A549 (cell line): ENCODE results near the gene CPO. TPM values are rescaled to one million over a fixed set of nuclear protein-coding genes. Genes with fewer than 3 reads are reported as not detected.

ENCODE experiments used
- ATAC-seq, 2 experiments: fragments of 200-7000 bp in 1 of 2; fragments of >200 bp in 1 of 2; cut with Nextera tagmentation in 1 of 2; cut with Tn5 transposase in 1 of 2; 3 replicates each; pipeline versions ENCODE4 v1.8.0 to v1.9.1; 2018 to 2020; ENCODE audit warnings: mild to moderate bottlenecking in 1 of 2, moderate library complexity in 1 of 2
- CTCF ChIA-PET: fragments of 300-600 bp; sonication (Branson Sonifier 250); formaldehyde crosslinking; extraction: SDS; loops from one replicate; lab custom pipeline; 2021; ENCODE audit warnings: antibody characterized with exemption, inconsistent platforms; lab: Yijun Ruan, JAX
- POLR2A ChIA-PET: fragments of 350-600 bp; formaldehyde crosslinking; extraction: SDS; loops from one replicate; lab custom pipeline; 2021; ENCODE audit warnings: antibody characterized with exemption, inconsistent platforms; lab: Yijun Ruan, JAX
- DNase-seq, 2 experiments: peaks; one replicate each; pipeline versions ENCODE4 v3.0.0 to v3.0.0-alpha.2; 2011 to 2016; ENCODE audit warnings: low read depth in 1 of 2, low spot score in 1 of 2
- FAIRE-seq: peaks from 2 replicates; lab custom pipeline; 2011; peaks lifted over from hg19 to GRCh38; lab: Jason Lieb, UNC
- H3K27ac ChIP-seq, 2 experiments: fragments of >200 bp; sonication (Bioruptor Twin); formaldehyde crosslinking; 3 replicates each; pipeline ENCODE4 v1.5.1; 2016 to 2017
- H3K4me1 ChIP-seq: fragments of >200 bp; sonication (Bioruptor Twin); formaldehyde crosslinking; 3 replicates; pipeline ENCODE4 v1.6.1; 2016
- H3K4me2 ChIP-seq: fragments of >200 bp; sonication (Bioruptor Twin); formaldehyde crosslinking; 3 replicates; pipeline ENCODE4 v1.6.1; 2016
- H3K4me3 ChIP-seq: fragments of >200 bp; sonication (Bioruptor Twin); formaldehyde crosslinking; 3 replicates; pipeline ENCODE4 v1.5.1; 2016
- H3K9me3 ChIP-seq: fragments of >200 bp; sonication (Bioruptor Twin); formaldehyde crosslinking; 3 replicates; pipeline ENCODE4 v1.6.1; 2016
- CHD2 ChIP-seq: fragments of 150-350 bp; IDR thresholded peaks from 2 replicates; pipeline ENCODE4 v1.6.1; 2014; ENCODE audit warnings: low read length; ENCODE audit not compliant: partially characterized antibody
- EHF ChIP-seq: fragments of 250-450 bp; sonication (Bioruptor Pico); IDR thresholded peaks from 2 replicates; pipeline ENCODE4 v1.5.0; 2020; ENCODE audit warnings: mild to moderate bottlenecking
- EP300 ChIP-seq, 2 experiments: fragments of >200 bp; sonication (Bioruptor Twin); formaldehyde crosslinking; IDR thresholded peaks; 2 replicates in 1 of 2; 3 replicates in 1 of 2; pipeline ENCODE4 v1.6.1; 2016 to 2017
- FOXS1 ChIP-seq: fragments of 250-450 bp; sonication (Bioruptor Pico); IDR thresholded peaks from 2 replicates; pipeline ENCODE4 v1.5.0; 2020; ENCODE audit warnings: mild to moderate bottlenecking, moderate library complexity
- GATA3 ChIP-seq: IDR thresholded peaks from 2 replicates; pipeline ENCODE4 v1.6.1; 2012; ENCODE audit warnings: borderline replicate concordance
- HOXB5 ChIP-seq: fragments of 250-450 bp; sonication (Bioruptor Pico); IDR thresholded peaks from 2 replicates; pipeline ENCODE4 v1.5.0; 2020; ENCODE audit warnings: mild to moderate bottlenecking, moderate library complexity
- MAFK ChIP-seq: fragments of 450-650 bp; IDR thresholded peaks from 2 replicates; pipeline ENCODE4 v1.6.1; 2014; ENCODE audit not compliant: partially characterized antibody
- NPAS2 ChIP-seq: fragments of 250-450 bp; sonication (Bioruptor Pico); IDR thresholded peaks from 2 replicates; pipeline ENCODE4 v1.8.0; 2022; ENCODE audit warnings: mild to moderate bottlenecking, moderate library complexity, borderline replicate concordance
- PHF8 ChIP-seq: fragments of 200-600 bp; sonication (generic); IDR thresholded peaks from 2 replicates; pipeline ENCODE4 v1.6.1; 2016; ENCODE audit warnings: low read depth, mild to moderate bottlenecking, antibody characterized with exemption, moderate library complexity, borderline replicate concordance
- RAD21 ChIP-seq, 2 experiments: fragments of >200 bp in 1 of 2; sonication (Bioruptor Twin) in 1 of 2; formaldehyde crosslinking in 1 of 2; IDR thresholded peaks in 1 of 2; conservative IDR thresholded peaks in 1 of 2; 2 replicates in 1 of 2; 3 replicates in 1 of 2; pipeline ENCODE4 v1.6.1; 2012 to 2018; ENCODE audit warnings: inconsistent platforms in 1 of 2
- RARB ChIP-seq: fragments of 250-450 bp; sonication (Bioruptor Pico); IDR thresholded peaks from 2 replicates; pipeline ENCODE4 v1.8.0; 2021; ENCODE audit warnings: mild to moderate bottlenecking, moderate library complexity
- RCOR1 ChIP-seq: fragments of 150-350 bp; IDR thresholded peaks from 2 replicates; pipeline ENCODE4 v1.6.1; 2014; ENCODE audit warnings: antibody characterized with exemption, low read length, low read depth
- TFCP2L1 ChIP-seq: fragments of 250-450 bp; sonication (Bioruptor Pico); IDR thresholded peaks from 2 replicates; pipeline ENCODE4 v1.5.0; 2021; ENCODE audit warnings: mild to moderate bottlenecking
- ZC3H11A ChIP-seq: fragments of 450-650 bp; IDR thresholded peaks from 2 replicates; pipeline ENCODE4 v1.6.1; 2014; ENCODE audit warnings: antibody characterized with exemption, mild to moderate bottlenecking
- WGBS: methylation state at CpG from one replicate; pipeline ENCODE4 v1.1.6; 2017; ENCODE audit errors: missing lambda C conversion rate; 5-methylcytosine and 5-hydroxymethylcytosine counted together
- polyA plus RNA-seq, 4 experiments: library from polyadenylated mRNA; depleted of rRNA in 3 of 4; stranded (reverse); fragments of >200 nt; fragmentation: RNase III in 1 of 4; extraction: RNeasy Plus Mini Kit Qiagen cat#74134 plus additional on column Dnase treatment in 1 of 4; gene quantifications; 2 replicates in 3 of 4; 3 replicates in 1 of 4; pipeline ENCODE4 v1.2.3, GENCODE V29; 2011 to 2017
- TF ChIP-seq, protein P1 (sequence below): fragments of >200 bp; sonication (Bioruptor Twin); formaldehyde crosslinking; IDR thresholded peaks from 3 replicates; pipeline ENCODE4 v1.5.1; 2016
- TF ChIP-seq, protein P2 (sequence below): fragments of 250-450 bp; sonication (Bioruptor Pico); IDR thresholded peaks from 2 replicates; pipeline ENCODE4 v1.5.0; 2020; ENCODE audit warnings: low read depth, mild to moderate bottlenecking, moderate library complexity
- TF ChIP-seq, protein P3 (sequence below): fragments of 450-650 bp; IDR thresholded peaks from 2 replicates; pipeline ENCODE4 v1.6.1; 2014; ENCODE audit warnings: antibody characterized with exemption
- TF ChIP-seq, protein P4 (sequence below): fragments of >200 bp; sonication (Bioruptor Twin); formaldehyde crosslinking; IDR thresholded peaks from 3 replicates; pipeline ENCODE4 v1.6.1; 2016
- TF ChIP-seq, protein P5 (sequence below): fragments of 150-350 bp; IDR thresholded peaks from 2 replicates; pipeline ENCODE4 v1.6.1; 2014; ENCODE audit warnings: low read depth, mild to moderate bottlenecking, low read length

The CPO gene
- polyA plus RNA-seq, 2 of the 4 experiments (the other 2 are of a cell fraction): 0.09 to 0.18 TPM

DNA sequence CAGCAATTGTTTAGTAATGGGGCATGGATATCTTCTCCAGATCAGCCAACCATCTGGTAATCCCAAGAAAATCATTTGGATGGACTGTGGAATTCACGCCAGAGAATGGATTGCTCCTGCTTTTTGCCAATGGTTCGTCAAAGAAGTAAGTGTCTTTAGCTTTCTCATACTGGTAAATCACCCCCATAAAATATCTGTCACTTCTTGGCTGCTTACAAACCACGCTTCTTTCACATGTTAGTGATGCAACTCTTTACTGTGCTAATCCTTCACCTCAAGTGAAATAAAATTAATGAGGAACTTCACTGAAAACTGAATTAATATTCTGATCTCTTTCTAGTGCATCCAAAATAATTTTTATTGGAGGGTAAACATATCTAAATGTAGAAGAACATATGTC is 18.9 kb downstream of the CPO start:
- CTCF ChIA-PET: no interaction called here
- POLR2A ChIA-PET: no interaction called here
- no peak for ATAC-seq
- FAIRE-seq: no peak
- no peak for TF ChIP-seq EP300 (IDR thresholded peaks at IDR 0.05)
- TF ChIP-seq RAD21 (conservative IDR thresholded peaks at IDR 0.05 in 1 of 2, IDR thresholded peaks at IDR 0.05 in 1 of 2): no peak
- TF ChIP-seq, protein P1, sequence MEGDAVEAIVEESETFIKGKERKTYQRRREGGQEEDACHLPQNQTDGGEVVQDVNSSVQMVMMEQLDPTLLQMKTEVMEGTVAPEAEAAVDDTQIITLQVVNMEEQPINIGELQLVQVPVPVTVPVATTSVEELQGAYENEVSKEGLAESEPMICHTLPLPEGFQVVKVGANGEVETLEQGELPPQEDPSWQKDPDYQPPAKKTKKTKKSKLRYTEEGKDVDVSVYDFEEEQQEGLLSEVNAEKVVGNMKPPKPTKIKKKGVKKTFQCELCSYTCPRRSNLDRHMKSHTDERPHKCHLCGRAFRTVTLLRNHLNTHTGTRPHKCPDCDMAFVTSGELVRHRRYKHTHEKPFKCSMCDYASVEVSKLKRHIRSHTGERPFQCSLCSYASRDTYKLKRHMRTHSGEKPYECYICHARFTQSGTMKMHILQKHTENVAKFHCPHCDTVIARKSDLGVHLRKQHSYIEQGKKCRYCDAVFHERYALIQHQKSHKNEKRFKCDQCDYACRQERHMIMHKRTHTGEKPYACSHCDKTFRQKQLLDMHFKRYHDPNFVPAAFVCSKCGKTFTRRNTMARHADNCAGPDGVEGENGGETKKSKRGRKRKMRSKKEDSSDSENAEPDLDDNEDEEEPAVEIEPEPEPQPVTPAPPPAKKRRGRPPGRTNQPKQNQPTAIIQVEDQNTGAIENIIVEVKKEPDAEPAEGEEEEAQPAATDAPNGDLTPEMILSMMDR: no peak
- TF ChIP-seq, protein P2, sequence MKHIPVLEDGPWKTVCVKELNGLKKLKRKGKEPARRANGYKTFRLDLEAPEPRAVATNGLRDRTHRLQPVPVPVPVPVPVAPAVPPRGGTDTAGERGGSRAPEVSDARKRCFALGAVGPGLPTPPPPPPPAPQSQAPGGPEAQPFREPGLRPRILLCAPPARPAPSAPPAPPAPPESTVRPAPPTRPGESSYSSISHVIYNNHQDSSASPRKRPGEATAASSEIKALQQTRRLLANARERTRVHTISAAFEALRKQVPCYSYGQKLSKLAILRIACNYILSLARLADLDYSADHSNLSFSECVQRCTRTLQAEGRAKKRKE: no peak
- no peak for TF ChIP-seq MAFK
- TF ChIP-seq TFCP2L1 (CRISPR knock-in tag): no peak
- no peak for TF ChIP-seq CHD2
- TF ChIP-seq, protein P3, sequence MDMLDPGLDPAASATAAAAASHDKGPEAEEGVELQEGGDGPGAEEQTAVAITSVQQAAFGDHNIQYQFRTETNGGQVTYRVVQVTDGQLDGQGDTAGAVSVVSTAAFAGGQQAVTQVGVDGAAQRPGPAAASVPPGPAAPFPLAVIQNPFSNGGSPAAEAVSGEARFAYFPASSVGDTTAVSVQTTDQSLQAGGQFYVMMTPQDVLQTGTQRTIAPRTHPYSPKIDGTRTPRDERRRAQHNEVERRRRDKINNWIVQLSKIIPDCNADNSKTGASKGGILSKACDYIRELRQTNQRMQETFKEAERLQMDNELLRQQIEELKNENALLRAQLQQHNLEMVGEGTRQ: no peak
- TF ChIP-seq FOXS1 (CRISPR knock-in tag): no peak
- no peak for TF ChIP-seq ZC3H11A
- TF ChIP-seq, protein P4, sequence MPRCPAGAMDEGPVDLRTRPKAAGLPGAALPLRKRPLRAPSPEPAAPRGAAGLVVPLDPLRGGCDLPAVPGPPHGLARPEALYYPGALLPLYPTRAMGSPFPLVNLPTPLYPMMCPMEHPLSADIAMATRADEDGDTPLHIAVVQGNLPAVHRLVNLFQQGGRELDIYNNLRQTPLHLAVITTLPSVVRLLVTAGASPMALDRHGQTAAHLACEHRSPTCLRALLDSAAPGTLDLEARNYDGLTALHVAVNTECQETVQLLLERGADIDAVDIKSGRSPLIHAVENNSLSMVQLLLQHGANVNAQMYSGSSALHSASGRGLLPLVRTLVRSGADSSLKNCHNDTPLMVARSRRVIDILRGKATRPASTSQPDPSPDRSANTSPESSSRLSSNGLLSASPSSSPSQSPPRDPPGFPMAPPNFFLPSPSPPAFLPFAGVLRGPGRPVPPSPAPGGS: no peak
- TF ChIP-seq PHF8: no peak
- TF ChIP-seq GATA3: no peak
- TF ChIP-seq EHF (CRISPR knock-in tag): no peak
- no peak for TF ChIP-seq HOXB5 (CRISPR knock-in tag)
- no peak for TF ChIP-seq RARB (CRISPR knock-in tag)
- no peak for TF ChIP-seq NPAS2 (CRISPR knock-in tag)
- TF ChIP-seq RCOR1: no peak
- no peak overlapping the region for H3K4me2 ChIP-seq
- no peak for DNase-seq
- peaks cover 8% of the 10 kb centered on the region; the same call in 2 of the 3 replicates for H3K9me3 ChIP-seq
- no peaks in the 10 kb centered on the region for H3K4me1 ChIP-seq
- 63% methylated on average over 3 of the region's 3 CpGs for WGBS
- no peak overlapping the region for H3K27ac ChIP-seq
- H3K4me3 ChIP-seq: no peak overlapping the region

DNA sequence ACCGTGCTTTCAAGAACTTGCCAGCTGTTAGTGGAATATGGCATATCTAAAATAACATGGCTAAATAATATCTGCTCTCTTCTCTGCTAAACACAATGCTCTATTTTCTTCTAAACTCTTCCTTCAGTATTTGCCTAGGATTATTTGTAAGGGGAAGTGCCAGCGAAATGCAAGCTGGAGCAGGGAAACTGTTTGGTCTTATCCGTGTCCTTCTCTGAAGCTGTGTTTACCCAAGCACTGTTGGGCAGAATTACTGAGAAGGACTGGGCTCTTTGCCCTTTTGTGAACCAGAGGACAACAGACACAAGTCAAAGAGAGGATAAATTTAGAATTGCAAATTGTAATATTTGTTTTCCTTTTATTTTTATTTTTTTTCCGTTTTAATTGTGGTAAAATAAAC is 23.6 kb downstream of the CPO start:
- Histone ChIP-seq H3K4me1 (no peaks in the 10 kb centered on the region), H3K4me3 (no peak overlapping the region), H3K4me2 (no peak overlapping the region), H3K9me3 (no peaks in the 10 kb centered on the region), H3K27ac (no peak overlapping the region)
- WGBS: 50% methylated on average over 4 of the region's 4 CpGs
- FAIRE-seq (no peak), DNase-seq (no peak), ATAC-seq (no peak)
- no peak for TF ChIP-seq FOXS1 (CRISPR knock-in tag)
- TF ChIP-seq, protein P5, sequence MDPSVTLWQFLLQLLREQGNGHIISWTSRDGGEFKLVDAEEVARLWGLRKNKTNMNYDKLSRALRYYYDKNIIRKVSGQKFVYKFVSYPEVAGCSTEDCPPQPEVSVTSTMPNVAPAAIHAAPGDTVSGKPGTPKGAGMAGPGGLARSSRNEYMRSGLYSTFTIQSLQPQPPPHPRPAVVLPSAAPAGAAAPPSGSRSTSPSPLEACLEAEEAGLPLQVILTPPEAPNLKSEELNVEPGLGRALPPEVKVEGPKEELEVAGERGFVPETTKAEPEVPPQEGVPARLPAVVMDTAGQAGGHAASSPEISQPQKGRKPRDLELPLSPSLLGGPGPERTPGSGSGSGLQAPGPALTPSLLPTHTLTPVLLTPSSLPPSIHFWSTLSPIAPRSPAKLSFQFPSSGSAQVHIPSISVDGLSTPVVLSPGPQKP: no peak
- POLR2A ChIA-PET: no interaction called here
- CTCF ChIA-PET: no interaction called here
